ENCODE results near the gene ANKS6.

DNA sequence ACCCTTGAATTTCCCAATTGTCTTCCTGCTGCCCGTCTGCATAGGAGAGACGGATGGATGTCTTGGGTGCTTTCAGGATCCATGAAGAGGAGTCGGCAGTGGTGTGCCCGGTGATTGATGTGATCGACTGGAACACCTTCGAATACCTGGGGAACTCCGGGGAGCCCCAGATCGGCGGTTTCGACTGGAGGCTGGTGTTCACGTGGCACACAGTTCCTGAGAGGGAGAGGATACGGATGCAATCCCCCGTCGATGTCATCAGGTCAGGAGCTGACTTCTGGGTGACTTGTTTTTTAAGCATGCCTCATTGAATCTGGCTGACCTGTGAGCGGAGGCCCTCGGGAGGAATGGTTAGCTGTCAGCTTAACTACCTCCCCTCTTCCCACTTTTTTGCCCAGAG, 35.3 kb upstream of the ANKS6 start:
- TF ChIP-seq, protein P1, sequence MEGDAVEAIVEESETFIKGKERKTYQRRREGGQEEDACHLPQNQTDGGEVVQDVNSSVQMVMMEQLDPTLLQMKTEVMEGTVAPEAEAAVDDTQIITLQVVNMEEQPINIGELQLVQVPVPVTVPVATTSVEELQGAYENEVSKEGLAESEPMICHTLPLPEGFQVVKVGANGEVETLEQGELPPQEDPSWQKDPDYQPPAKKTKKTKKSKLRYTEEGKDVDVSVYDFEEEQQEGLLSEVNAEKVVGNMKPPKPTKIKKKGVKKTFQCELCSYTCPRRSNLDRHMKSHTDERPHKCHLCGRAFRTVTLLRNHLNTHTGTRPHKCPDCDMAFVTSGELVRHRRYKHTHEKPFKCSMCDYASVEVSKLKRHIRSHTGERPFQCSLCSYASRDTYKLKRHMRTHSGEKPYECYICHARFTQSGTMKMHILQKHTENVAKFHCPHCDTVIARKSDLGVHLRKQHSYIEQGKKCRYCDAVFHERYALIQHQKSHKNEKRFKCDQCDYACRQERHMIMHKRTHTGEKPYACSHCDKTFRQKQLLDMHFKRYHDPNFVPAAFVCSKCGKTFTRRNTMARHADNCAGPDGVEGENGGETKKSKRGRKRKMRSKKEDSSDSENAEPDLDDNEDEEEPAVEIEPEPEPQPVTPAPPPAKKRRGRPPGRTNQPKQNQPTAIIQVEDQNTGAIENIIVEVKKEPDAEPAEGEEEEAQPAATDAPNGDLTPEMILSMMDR (IDR thresholded peaks at IDR 0.05): no peak
- TF ChIP-seq POLR2A (IDR thresholded peaks at IDR 0.05): no peak
